GM12873 (cell line): ENCODE data around the gene CARHSP1.

Experiments
- CTCF ChIP-seq: IDR thresholded peaks from 2 replicates; pipeline ENCODE4 v1.5.1; 2012; ENCODE audit warnings: low read depth, mild to moderate bottlenecking, moderate library complexity, low read length, control low read depth; ENCODE audit not compliant: insufficient read depth; ENCODE audit errors: missing control alignments

The CARHSP1 gene

GRCh38 chr16:8882725-8883377, 14.0 kb upstream of the CARHSP1 start:
- TF ChIP-seq CTCF = no peak

GRCh38 chr16:8882041-8882617, 13.3 kb upstream of the CARHSP1 start, which contains the start of gene LITAFD:
LITAFD (plus strand) TSS chr16:8882351; CDS start chr16:8884356, 2,005 bp downstream.
- TF ChIP-seq CTCF = no peak

- peak; percentile 2 for TF ChIP-seq CTCF
Measured at GRCh38 chr16:8880839-8881510, 12.2 kb upstream of the CARHSP1 start.

GRCh38 chr16:8878523-8878911, 9.7 kb upstream of the CARHSP1 start:
- TF ChIP-seq CTCF = no peak

GRCh38 chr16:8877894-8878522, 9.2 kb upstream of the CARHSP1 start:
- no peak for TF ChIP-seq CTCF

- no peak for TF ChIP-seq CTCF
Measured at GRCh38 chr16:8874388-8874787, 5.6 kb upstream of the CARHSP1 start.
